ENCODE measurements around the gene SMIM1. TPM values are rescaled to one million over a fixed set of nuclear protein-coding genes. Genes with fewer than 3 reads are reported as not detected.

The SMIM1 gene
- total RNA-seq, 1 donor from 2014 or later = 10.8 TPM

DNA sequence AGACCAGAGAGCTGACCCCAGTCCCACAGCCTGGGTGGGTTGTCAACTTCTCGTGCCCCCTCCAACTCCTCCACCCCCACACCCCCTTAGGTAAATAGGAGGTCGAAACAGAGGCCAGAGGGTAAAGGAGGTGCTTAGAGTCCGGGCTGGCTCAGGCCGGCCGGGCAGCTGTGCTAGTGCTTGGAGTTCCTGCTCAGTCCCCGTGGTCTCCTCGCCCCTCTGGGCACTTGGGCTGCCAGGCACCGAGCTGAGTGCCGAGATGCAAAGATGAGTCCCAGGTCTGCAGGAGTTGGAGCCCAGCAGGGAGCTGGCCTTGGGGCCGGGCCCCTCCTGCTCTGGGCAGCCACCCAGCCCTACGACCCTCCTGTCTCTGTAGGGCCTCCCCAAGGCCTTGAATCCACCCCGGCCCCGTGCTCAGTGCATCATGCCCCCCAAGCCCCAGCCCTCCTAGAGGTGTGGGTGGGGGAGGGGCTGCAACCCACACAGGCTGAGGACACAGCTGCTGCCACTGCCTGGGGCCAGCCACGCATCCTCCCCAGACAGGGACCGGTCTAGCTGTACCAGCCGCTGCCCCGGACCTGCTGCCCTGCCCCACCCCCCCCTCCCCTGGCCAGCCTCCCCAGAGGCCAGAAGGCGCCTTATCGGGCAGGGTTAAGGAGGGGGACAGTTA is 1.9 kb downstream of the SMIM1 start:
- H3K36me3 Mint-ChIP-seq (ENCODE audit: insufficient read depth) = no peaks in the 10 kb centered on the region
- H3K27me3 Mint-ChIP-seq = peaks cover 4% of the 10 kb centered on the region
- no peak overlapping the region for H3K27ac Mint-ChIP-seq
- no peak for DNase-seq (ENCODE audit: low spot score, unreplicated experiment)
- H3K9me3 Mint-ChIP-seq (ENCODE audit: low read depth) = no peaks in the 10 kb centered on the region
- TF ChIP-seq, protein P1, sequence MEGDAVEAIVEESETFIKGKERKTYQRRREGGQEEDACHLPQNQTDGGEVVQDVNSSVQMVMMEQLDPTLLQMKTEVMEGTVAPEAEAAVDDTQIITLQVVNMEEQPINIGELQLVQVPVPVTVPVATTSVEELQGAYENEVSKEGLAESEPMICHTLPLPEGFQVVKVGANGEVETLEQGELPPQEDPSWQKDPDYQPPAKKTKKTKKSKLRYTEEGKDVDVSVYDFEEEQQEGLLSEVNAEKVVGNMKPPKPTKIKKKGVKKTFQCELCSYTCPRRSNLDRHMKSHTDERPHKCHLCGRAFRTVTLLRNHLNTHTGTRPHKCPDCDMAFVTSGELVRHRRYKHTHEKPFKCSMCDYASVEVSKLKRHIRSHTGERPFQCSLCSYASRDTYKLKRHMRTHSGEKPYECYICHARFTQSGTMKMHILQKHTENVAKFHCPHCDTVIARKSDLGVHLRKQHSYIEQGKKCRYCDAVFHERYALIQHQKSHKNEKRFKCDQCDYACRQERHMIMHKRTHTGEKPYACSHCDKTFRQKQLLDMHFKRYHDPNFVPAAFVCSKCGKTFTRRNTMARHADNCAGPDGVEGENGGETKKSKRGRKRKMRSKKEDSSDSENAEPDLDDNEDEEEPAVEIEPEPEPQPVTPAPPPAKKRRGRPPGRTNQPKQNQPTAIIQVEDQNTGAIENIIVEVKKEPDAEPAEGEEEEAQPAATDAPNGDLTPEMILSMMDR (IDR thresholded peaks at IDR 0.05; ENCODE audit: unreplicated experiment) = no peak
- peaks cover 4% of the 10 kb centered on the region for H3K4me1 Mint-ChIP-seq (ENCODE audit: low read depth)
- H3K4me3 Mint-ChIP-seq (ENCODE audit: low read depth) = no peak overlapping the region

DNA sequence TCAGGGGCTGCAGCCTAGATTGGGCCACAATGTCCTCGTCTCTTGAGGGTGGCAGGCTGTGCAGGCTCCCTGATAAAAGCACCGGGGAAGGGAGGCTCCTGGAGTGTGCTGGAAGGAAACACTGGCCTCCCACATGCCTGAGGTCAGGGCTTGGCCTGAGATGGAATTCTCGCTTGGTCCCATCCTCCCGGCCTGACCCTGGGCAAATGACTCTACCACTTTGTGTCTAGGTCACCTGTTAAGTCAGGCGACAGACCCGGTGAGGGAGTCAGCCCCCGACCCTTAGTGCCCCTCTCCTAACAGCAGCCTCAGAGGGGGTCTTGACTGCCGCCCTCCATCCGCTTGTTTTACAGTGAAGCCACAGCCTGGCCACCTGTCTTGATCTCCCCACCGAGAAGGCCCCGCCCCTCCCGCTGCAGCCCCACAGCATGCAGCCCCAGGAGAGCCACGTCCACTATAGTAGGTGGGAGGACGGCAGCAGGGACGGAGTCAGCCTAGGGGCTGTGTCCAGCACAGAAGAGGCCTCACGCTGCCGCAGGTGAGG is 2.5 kb downstream of the SMIM1 start:
- TF ChIP-seq, protein P1 (IDR thresholded peaks at IDR 0.05; ENCODE audit: unreplicated experiment) = no peak
- Mint-ChIP-seq H3K4me1 (ENCODE audit: low read depth) (peaks cover 4% of the 10 kb centered on the region), H3K27ac (no peak overlapping the region), H3K4me3 (ENCODE audit: low read depth) (no peak overlapping the region), H3K36me3 (ENCODE audit: insufficient read depth) (peaks cover 4% of the 10 kb centered on the region), H3K27me3 (peaks cover 4% of the 10 kb centered on the region), H3K9me3 (ENCODE audit: low read depth) (no peaks in the 10 kb centered on the region)
- DNase-seq (ENCODE audit: low spot score, unreplicated experiment) = no peak

DNA sequence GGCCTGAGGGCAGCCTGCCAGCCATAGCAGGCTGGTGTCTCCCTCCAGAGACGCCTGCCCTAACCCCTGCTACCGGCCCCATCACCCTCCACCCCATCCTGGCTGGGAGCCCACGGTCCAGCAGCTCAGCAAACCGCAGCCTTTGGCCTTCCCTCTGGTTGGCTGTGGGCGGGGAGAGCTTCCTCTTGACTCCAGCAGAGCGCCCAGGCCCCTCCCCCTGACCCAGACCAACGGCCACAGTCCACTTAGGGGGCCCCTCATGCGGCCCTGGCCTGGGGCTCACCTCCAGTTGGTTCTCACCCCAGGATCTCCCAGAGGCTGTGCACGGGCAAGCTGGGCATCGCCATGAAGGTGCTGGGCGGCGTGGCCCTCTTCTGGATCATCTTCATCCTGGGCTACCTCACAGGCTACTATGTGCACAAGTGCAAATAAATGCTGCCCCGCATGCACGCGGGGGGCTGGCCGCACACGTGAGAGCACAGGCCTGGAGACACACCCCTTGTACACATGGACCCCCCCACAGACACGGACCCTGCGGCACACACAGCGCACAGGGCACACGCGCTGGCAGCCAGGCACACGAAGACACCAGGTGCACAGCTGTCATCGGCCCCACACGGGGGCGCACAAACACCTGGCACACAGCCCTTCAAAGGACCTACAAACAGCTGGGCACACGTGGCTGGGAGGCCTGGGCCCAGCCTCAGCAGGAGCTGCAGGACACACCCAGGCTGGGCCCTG is 3.1 kb downstream of the SMIM1 start:
- no peak overlapping the region for H3K27ac Mint-ChIP-seq
- H3K9me3 Mint-ChIP-seq (ENCODE audit: low read depth) = no peaks in the 10 kb centered on the region
- H3K27me3 Mint-ChIP-seq = peaks cover 1% of the 10 kb centered on the region
- H3K36me3 Mint-ChIP-seq (ENCODE audit: insufficient read depth) = peaks cover 8% of the 10 kb centered on the region
- TF ChIP-seq, protein P1 (IDR thresholded peaks at IDR 0.05; ENCODE audit: unreplicated experiment) = peak; percentile 52
- H3K4me3 Mint-ChIP-seq (ENCODE audit: low read depth) = no peak overlapping the region
- no peak for DNase-seq (ENCODE audit: low spot score, unreplicated experiment)
- peaks cover 4% of the 10 kb centered on the region for H3K4me1 Mint-ChIP-seq (ENCODE audit: low read depth)

DNA sequence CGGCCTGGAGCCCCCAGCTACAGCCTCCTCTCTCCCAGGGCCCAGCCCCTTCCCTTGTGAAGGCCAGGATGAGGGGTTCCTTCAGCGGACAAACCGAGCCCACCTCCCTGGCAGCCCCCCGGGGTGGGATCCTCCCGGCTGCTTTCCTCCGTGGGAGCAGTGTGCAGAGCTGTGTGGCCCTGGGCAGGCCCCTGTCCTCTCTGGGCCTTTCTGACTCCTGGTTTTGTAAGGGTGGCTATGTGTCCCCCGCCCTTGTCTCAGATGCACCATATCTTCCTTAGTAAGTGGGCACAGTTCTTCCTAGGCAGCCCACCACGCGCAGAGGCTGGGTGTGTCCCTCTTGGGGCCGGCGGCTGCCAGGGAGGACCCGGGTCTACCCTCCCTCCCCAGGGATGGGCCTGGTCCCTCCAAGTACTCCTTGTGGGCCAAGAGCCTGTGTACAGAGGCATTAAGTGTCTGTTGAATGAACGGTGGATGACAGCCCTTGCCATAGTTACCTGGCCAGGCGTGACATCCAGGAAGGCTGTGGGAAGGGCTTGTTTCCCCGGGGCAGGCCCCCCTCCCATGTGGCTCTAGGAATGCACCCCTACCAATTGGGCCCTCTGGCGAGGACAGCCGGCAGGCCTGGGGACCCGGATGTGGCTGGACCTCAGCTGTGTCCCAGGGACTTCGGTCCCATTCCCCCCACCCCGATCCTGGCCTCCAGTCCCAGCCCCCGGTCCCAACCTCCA is 3.8 kb downstream of the SMIM1 start:
- DNase-seq (ENCODE audit: low spot score, unreplicated experiment) = no peak
- TF ChIP-seq, protein P1 (IDR thresholded peaks at IDR 0.05; ENCODE audit: unreplicated experiment) = no peak
- H3K36me3 Mint-ChIP-seq (ENCODE audit: insufficient read depth) = peaks cover 11% of the 10 kb centered on the region
- no peak overlapping the region for H3K27ac Mint-ChIP-seq
- H3K27me3 Mint-ChIP-seq = no peaks in the 10 kb centered on the region
- no peak overlapping the region for H3K4me3 Mint-ChIP-seq (ENCODE audit: low read depth)
- H3K4me1 Mint-ChIP-seq (ENCODE audit: low read depth) = peaks cover 4% of the 10 kb centered on the region
- H3K9me3 Mint-ChIP-seq (ENCODE audit: low read depth) = no peaks in the 10 kb centered on the region

DNA sequence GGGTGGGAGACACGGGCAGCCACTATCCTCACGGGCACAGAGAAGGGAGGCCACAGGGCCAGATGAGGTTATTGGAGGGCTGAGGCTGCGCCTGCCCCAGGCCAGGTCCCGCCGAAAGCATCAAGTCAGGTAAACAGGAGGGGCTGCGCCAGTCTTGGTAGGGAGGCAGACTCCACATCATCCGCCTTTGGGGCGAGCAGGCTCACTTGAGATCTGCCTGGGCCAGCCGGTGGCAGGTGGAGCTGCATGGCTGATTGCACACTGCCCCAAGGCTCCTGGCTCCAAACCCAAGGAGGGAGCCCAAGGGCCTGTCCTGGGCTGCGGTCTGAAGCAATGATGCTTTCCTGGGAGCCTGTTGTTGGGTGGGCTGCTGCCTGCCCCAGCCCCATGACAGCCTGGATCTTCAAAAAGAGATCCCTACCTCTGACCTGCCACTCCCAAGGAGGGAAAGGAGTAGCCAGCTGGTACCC is 4.6 kb downstream of the SMIM1 start:
- DNase-seq (ENCODE audit: low spot score, unreplicated experiment) = no peak
- peaks cover 11% of the 10 kb centered on the region for H3K36me3 Mint-ChIP-seq (ENCODE audit: insufficient read depth)
- H3K27me3 Mint-ChIP-seq = no peaks in the 10 kb centered on the region
- no peak overlapping the region for H3K27ac Mint-ChIP-seq
- TF ChIP-seq, protein P1 (IDR thresholded peaks at IDR 0.05; ENCODE audit: unreplicated experiment) = no peak
- peaks cover 2% of the 10 kb centered on the region for H3K4me1 Mint-ChIP-seq (ENCODE audit: low read depth)
- H3K9me3 Mint-ChIP-seq (ENCODE audit: low read depth) = no peaks in the 10 kb centered on the region
- no peak overlapping the region for H3K4me3 Mint-ChIP-seq (ENCODE audit: low read depth)

Data from progenitor cell of endocrine pancreas (in vitro differentiated cells).